PC-9 (cell line): ENCODE data around the gene ALDH9A1. TPM values are rescaled to one million over a fixed set of nuclear protein-coding genes. Genes with fewer than 3 reads are reported as not detected.

Experiments
- BruUV-seq: library from RNA; stranded (reverse); fragments of 400-500 nt; replicated peaks from 2 replicates; lab custom pipeline; 2021; lab: Mats Ljungman, UMichigan
- CTCF ChIA-PET: fragments of 300-600 bp; sonication (Branson Sonifier 250); formaldehyde crosslinking; loops from one replicate; lab custom pipeline; 2022; ENCODE audit warnings: antibody characterized with exemption; lab: Charles Lee
- POLR2A ChIA-PET: fragments of 300-600 bp; sonication (Branson Sonifier 250); formaldehyde crosslinking; loops from one replicate; lab custom pipeline; 2022; ENCODE audit warnings: antibody characterized with exemption; ENCODE audit not compliant: unreplicated experiment; lab: Charles Lee
- DNase-seq, 2 experiments: peaks; one replicate each; pipeline versions ENCODE4 v3.0.0 to v3.0.0-alpha.2; 2015 to 2022; ENCODE audit warnings: mixed read lengths in 1 of 2
- H2AFZ ChIP-seq: fragments of 200-600 bp; sonication (generic); 2 replicates; pipeline ENCODE4 v1.8.1; 2017; ENCODE audit warnings: antibody characterized with exemption
- H3F3A ChIP-seq: fragments of 200-600 bp; sonication (generic); 2 replicates; pipeline ENCODE4 v1.8.1; 2017; ENCODE audit warnings: antibody characterized with exemption, mild to moderate bottlenecking, low read depth; ENCODE audit not compliant: insufficient read depth
- H3K27ac ChIP-seq: fragments of 200-600 bp; sonication (generic); 2 replicates; pipeline ENCODE4 v1.6.1; 2016; ENCODE audit warnings: mixed run types
- H3K27me3 ChIP-seq: fragments of 200-600 bp; sonication (generic); 2 replicates; pipeline ENCODE4 v1.6.1; 2016; ENCODE audit warnings: low read depth, mixed run types; ENCODE audit not compliant: insufficient read depth
- H3K36me3 ChIP-seq: fragments of 200-600 bp; sonication (generic); 2 replicates; pipeline ENCODE4 v1.6.1; 2016; ENCODE audit warnings: low read depth, mixed run types
- H3K4me1 ChIP-seq: fragments of 200-600 bp; sonication (generic); replicated peaks from 2 replicates; pipeline ENCODE4 v1.6.1; 2016; ENCODE audit warnings: mixed run types; ENCODE audit not compliant: insufficient read depth
- H3K4me2 ChIP-seq: fragments of 200-600 bp; sonication (generic); 2 replicates; pipeline ENCODE4 v1.6.1; 2017; ENCODE audit warnings: mixed run types
- H3K4me3 ChIP-seq: fragments of 200-600 bp; sonication (generic); 2 replicates; pipeline ENCODE4 v1.6.1; 2016; ENCODE audit warnings: mixed run types
- H3K79me2 ChIP-seq: fragments of 200-600 bp; sonication (generic); 2 replicates; pipeline ENCODE4 v1.6.1; 2017; ENCODE audit warnings: low read depth, mixed run types
- H3K9me2 ChIP-seq: fragments of 200-600 bp; sonication (generic); 2 replicates; pipeline ENCODE4 v1.8.1; 2017; ENCODE audit warnings: mild to moderate bottlenecking; ENCODE audit not compliant: insufficient read depth
- H3K9me3 ChIP-seq: fragments of 200-600 bp; sonication (generic); 2 replicates; pipeline ENCODE4 v1.8.1; 2016; ENCODE audit warnings: low read depth; ENCODE audit not compliant: insufficient read depth
- H4K20me1 ChIP-seq: fragments of 200-600 bp; sonication (generic); 2 replicates; pipeline ENCODE4 v1.8.1; 2017; ENCODE audit not compliant: insufficient read depth
- CTCF ChIP-seq: fragments of 200-600 bp; sonication (generic); conservative IDR thresholded peaks from 2 replicates; pipeline ENCODE4 v1.6.1; 2017; ENCODE audit warnings: mixed run types, antibody characterized with exemption, mild to moderate bottlenecking, moderate library complexity
- EZH2 ChIP-seq: fragments of 200-600 bp; sonication (generic); IDR thresholded peaks from 2 replicates; pipeline ENCODE4 v1.8.0; 2017; ENCODE audit warnings: antibody characterized with exemption, low read depth
- intact Hi-C: fragments of 100-400 bp; cut with micrococcal nuclease; formaldehyde crosslinking; loops from one replicate; pipeline ENCODE4 v1.10.0; 2022; ENCODE audit not compliant: unreplicated experiment
- total RNA-seq: library from RNA; stranded (reverse); gene quantifications from 2 replicates; pipeline ENCODE4 v1.2.3, GENCODE V29; 2021

The ALDH9A1 gene
- total RNA-seq, 1 experiment from 2014 or later, result 42.5 TPM

- Histone ChIP-seq H3K27me3 (no peaks in the 10 kb centered on the region), H3K4me3 (no peak overlapping the region), H3K4me2 (no peak overlapping the region), H3K36me3 (no peaks in the 10 kb centered on the region), H4K20me1 (no peaks in the 10 kb centered on the region), H3K79me2 (peaks cover 29% of the 10 kb centered on the region), H3K9me3 (no peaks in the 10 kb centered on the region), H3K4me1 (peaks cover 20% of the 10 kb centered on the region), H3F3A (peaks cover 10% of the 10 kb centered on the region; the same call in 1 of the 2 replicates), H3K9me2 (no peaks in the 10 kb centered on the region), H2AFZ (no peak overlapping the region), H3K27ac (no peak overlapping the region)
- no TSS peak for BruUV-seq
- intact Hi-C loops, result loop anchor here (5.0 kb wide), 2 partner anchors 68 to 778 kb away; partner anchors contain the start of gene TMCO1
- CTCF ChIA-PET, result no interaction called here
- DNase-seq, result no peak
- POLR2A ChIA-PET, result no interaction called here
- no peak for TF ChIP-seq EZH2
- no peak for TF ChIP-seq CTCF
These were observed 1.2 kb upstream of the ALDH9A1 start for GRCh38 chr1:165699577-165699976.

GRCh38 chr1:165698761-165699052 lies 345 bp upstream of the ALDH9A1 start:
- CTCF ChIA-PET, result interaction anchor here (0.7 kb wide), 1 partner anchor 1520 kb away, joined by 4 read pairs; no protein-coding TSS in a partner anchor
- TSS peak; percentile 71 for BruUV-seq
- Histone ChIP-seq H2AFZ (peak overlapping the region; percentile 97), H3K4me3 (peak overlapping the region; percentile 65), H3K9me3 (no peaks in the 10 kb centered on the region), H3K27ac (peak overlapping the region; percentile 62; the same call in 1 of the 2 replicates), H3K27me3 (no peaks in the 10 kb centered on the region), H3K4me2 (peak overlapping the region; percentile 81), H3K36me3 (no peaks in the 10 kb centered on the region), H3F3A (peaks cover 10% of the 10 kb centered on the region; the same call in 1 of the 2 replicates), H3K4me1 (peaks cover 20% of the 10 kb centered on the region), H3K79me2 (peaks cover 30% of the 10 kb centered on the region), H3K9me2 (no peaks in the 10 kb centered on the region), H4K20me1 (no peaks in the 10 kb centered on the region)
- intact Hi-C loops, result loop anchor here (1.0 to 5.0 kb wide), 3 partner anchors 67 to 779 kb away; partner anchors contain the start of genes MGST3 and TMCO1
- no peak for TF ChIP-seq EZH2
- TF ChIP-seq CTCF, result no peak
- no peak for DNase-seq
- POLR2A ChIA-PET, result no interaction called here

- TF ChIP-seq CTCF (no peak), EZH2 (no peak)
- H3K27me3 ChIP-seq, result no peaks in the 10 kb centered on the region
- DNase-seq, result no peak
- H3K9me2 ChIP-seq, result no peaks in the 10 kb centered on the region
- intact Hi-C loops, result loop anchor here (5.0 kb wide), 2 partner anchors 70 to 780 kb away; partner anchors contain the start of gene TMCO1
- H3F3A ChIP-seq, result peaks cover 10% of the 10 kb centered on the region; the same call in 1 of the 2 replicates
- BruUV-seq, result no TSS peak
- H3K79me2 ChIP-seq, result peaks cover 30% of the 10 kb centered on the region
- CTCF ChIA-PET, result interaction anchor here (0.7 kb wide), 1 partner anchor 1382 kb away, joined by 3 read pairs; no protein-coding TSS in a partner anchor
- H3K27ac ChIP-seq, result peak overlapping the region; percentile 62
- H3K36me3 ChIP-seq, result no peaks in the 10 kb centered on the region
- POLR2A ChIA-PET, result interaction anchor here (0.6 kb wide), 2 partner anchors 54 to 129 kb away, joined by 3 read pairs; no protein-coding TSS in a partner anchor
- H4K20me1 ChIP-seq, result no peaks in the 10 kb centered on the region
- no peaks in the 10 kb centered on the region for H3K9me3 ChIP-seq
- H3K4me2 ChIP-seq, result peak overlapping the region; percentile 81
- H2AFZ ChIP-seq, result peak overlapping the region; percentile 97
- H3K4me1 ChIP-seq, result peaks cover 20% of the 10 kb centered on the region
- H3K4me3 ChIP-seq, result peak overlapping the region; percentile 65
These were observed 876 bp downstream of the ALDH9A1 start for GRCh38 chr1:165697491-165697880.
